ENCODE measurements around the gene FAT1.

GRCh38 chr4:186724058-186724863 lies 605 bp upstream of the FAT1 start:
- TF ChIP-seq SP1 (CRISPR knock-in tag; conservative IDR thresholded peaks at IDR 0.05) (peak; percentile 3; the same call in 1 of the 2 replicates), CTCF (IDR thresholded peaks at IDR 0.05) (no peak), NR2C2 (CRISPR knock-in tag; IDR thresholded peaks at IDR 0.05) (no peak), CREM (CRISPR knock-in tag; IDR thresholded peaks at IDR 0.05) (no peak), GABPB1 (CRISPR knock-in tag; IDR thresholded peaks at IDR 0.05) (no peak)

Measured in WTC11 (cell line).